ENCODE results near the gene MYO5B.

The MYO5B gene

GRCh38 chr18:50172367-50172766 is 22.6 kb downstream of the MYO5B start:
- no peak overlapping the region for H3K4me2 ChIP-seq (ENCODE audit: low read length)
- H3K36me3 ChIP-seq (ENCODE audit: control insufficient read depth, low read length): no peaks in the 10 kb centered on the region
- H3K4me3 ChIP-seq (ENCODE audit: low read length): no peak overlapping the region
- no peak for TF ChIP-seq CTCF (IDR thresholded peaks at IDR 0.05; ENCODE audit: low read depth, low read length, poor library complexity, severe bottlenecking)
- TF ChIP-seq EZH2phosphoT487 (IDR thresholded peaks at IDR 0.05; ENCODE audit: borderline replicate concordance, low read length): no peak
- H3K9me3 ChIP-seq (ENCODE audit: control insufficient read depth, insufficient read depth, low read length): no peaks in the 10 kb centered on the region
- no peak overlapping the region for H3K27ac ChIP-seq (ENCODE audit: low read depth, low read length)
- no peaks in the 10 kb centered on the region for H4K20me1 ChIP-seq (ENCODE audit: control insufficient read depth, insufficient read depth, low read depth, low read length)
- H3F3A ChIP-seq (ENCODE audit: control insufficient read depth, insufficient read depth): no peaks in the 10 kb centered on the region
- no peaks in the 10 kb centered on the region for H3K4me1 ChIP-seq (ENCODE audit: control insufficient read depth, low read length)
- peaks cover 12% of the 10 kb centered on the region for H3K27me3 ChIP-seq (ENCODE audit: control insufficient read depth, low read length)
- H3K79me2 ChIP-seq (ENCODE audit: control insufficient read depth, low read length): no peaks in the 10 kb centered on the region
- H3K9me2 ChIP-seq (replicated peaks; ENCODE audit: control insufficient read depth, low read length): no peaks in the 10 kb centered on the region

GRCh38 chr18:50171406-50171805 is 23.5 kb downstream of the MYO5B start:
- TF ChIP-seq CTCF (IDR thresholded peaks at IDR 0.05; ENCODE audit: low read depth, low read length, poor library complexity, severe bottlenecking): no peak
- TF ChIP-seq EZH2phosphoT487 (IDR thresholded peaks at IDR 0.05; ENCODE audit: borderline replicate concordance, low read length): no peak
- H3F3A ChIP-seq (ENCODE audit: control insufficient read depth, insufficient read depth): no peaks in the 10 kb centered on the region
- H3K4me3 ChIP-seq (ENCODE audit: low read length): no peak overlapping the region
- no peaks in the 10 kb centered on the region for H3K36me3 ChIP-seq (ENCODE audit: control insufficient read depth, low read length)
- H4K20me1 ChIP-seq (ENCODE audit: control insufficient read depth, insufficient read depth, low read depth, low read length): no peaks in the 10 kb centered on the region
- H3K27me3 ChIP-seq (ENCODE audit: control insufficient read depth, low read length): peaks cover 10% of the 10 kb centered on the region
- no peak overlapping the region for H3K4me2 ChIP-seq (ENCODE audit: low read length)
- H3K9me3 ChIP-seq (ENCODE audit: control insufficient read depth, insufficient read depth, low read length): no peaks in the 10 kb centered on the region
- no peak overlapping the region for H3K27ac ChIP-seq (ENCODE audit: low read depth, low read length)
- H3K9me2 ChIP-seq (replicated peaks; ENCODE audit: control insufficient read depth, low read length): no peaks in the 10 kb centered on the region
- no peaks in the 10 kb centered on the region for H3K79me2 ChIP-seq (ENCODE audit: control insufficient read depth, low read length)
- H3K4me1 ChIP-seq (ENCODE audit: control insufficient read depth, low read length): no peaks in the 10 kb centered on the region

GRCh38 chr18:50170004-50170403 is 24.9 kb downstream of the MYO5B start:
- no peaks in the 10 kb centered on the region for H3F3A ChIP-seq (ENCODE audit: control insufficient read depth, insufficient read depth)
- no peak overlapping the region for H3K4me3 ChIP-seq (ENCODE audit: low read length)
- TF ChIP-seq EZH2phosphoT487 (IDR thresholded peaks at IDR 0.05; ENCODE audit: borderline replicate concordance, low read length): no peak
- no peak for TF ChIP-seq CTCF (IDR thresholded peaks at IDR 0.05; ENCODE audit: low read depth, low read length, poor library complexity, severe bottlenecking)
- H3K27ac ChIP-seq (ENCODE audit: low read depth, low read length): no peak overlapping the region
- H3K9me3 ChIP-seq (ENCODE audit: control insufficient read depth, insufficient read depth, low read length): no peaks in the 10 kb centered on the region
- H4K20me1 ChIP-seq (ENCODE audit: control insufficient read depth, insufficient read depth, low read depth, low read length): no peaks in the 10 kb centered on the region
- no peaks in the 10 kb centered on the region for H3K36me3 ChIP-seq (ENCODE audit: control insufficient read depth, low read length)
- no peaks in the 10 kb centered on the region for H3K9me2 ChIP-seq (replicated peaks; ENCODE audit: control insufficient read depth, low read length)
- no peaks in the 10 kb centered on the region for H3K4me1 ChIP-seq (ENCODE audit: control insufficient read depth, low read length)
- H3K4me2 ChIP-seq (ENCODE audit: low read length): no peak overlapping the region
- H3K79me2 ChIP-seq (ENCODE audit: control insufficient read depth, low read length): no peaks in the 10 kb centered on the region
- peaks cover 9% of the 10 kb centered on the region; the same call in 1 of the 2 replicates for H3K27me3 ChIP-seq (ENCODE audit: control insufficient read depth, low read length)

GRCh38 chr18:50169149-50169548 is 25.8 kb downstream of the MYO5B start:
- H3K4me2 ChIP-seq (ENCODE audit: low read length): no peak overlapping the region
- peaks cover 9% of the 10 kb centered on the region; the same call in 1 of the 2 replicates for H3K27me3 ChIP-seq (ENCODE audit: control insufficient read depth, low read length)
- H3K27ac ChIP-seq (ENCODE audit: low read depth, low read length): no peak overlapping the region
- H3K4me1 ChIP-seq (ENCODE audit: control insufficient read depth, low read length): no peaks in the 10 kb centered on the region
- H3F3A ChIP-seq (ENCODE audit: control insufficient read depth, insufficient read depth): no peaks in the 10 kb centered on the region
- no peaks in the 10 kb centered on the region for H4K20me1 ChIP-seq (ENCODE audit: control insufficient read depth, insufficient read depth, low read depth, low read length)
- no peaks in the 10 kb centered on the region for H3K79me2 ChIP-seq (ENCODE audit: control insufficient read depth, low read length)
- no peaks in the 10 kb centered on the region for H3K36me3 ChIP-seq (ENCODE audit: control insufficient read depth, low read length)
- no peaks in the 10 kb centered on the region for H3K9me2 ChIP-seq (replicated peaks; ENCODE audit: control insufficient read depth, low read length)
- H3K9me3 ChIP-seq (ENCODE audit: control insufficient read depth, insufficient read depth, low read length): no peaks in the 10 kb centered on the region
- TF ChIP-seq CTCF (IDR thresholded peaks at IDR 0.05; ENCODE audit: low read depth, low read length, poor library complexity, severe bottlenecking): no peak
- TF ChIP-seq EZH2phosphoT487 (IDR thresholded peaks at IDR 0.05; ENCODE audit: borderline replicate concordance, low read length): no peak
- no peak overlapping the region for H3K4me3 ChIP-seq (ENCODE audit: low read length)

All from DOHH2 (cell line).